Lower leg skin (tissue), 3 donors: Measurements from ENCODE around the gene SDK1.

ENCODE experiments used
- CTCF ChIP-seq, 3 donors: fragments of 450-650 bp; IDR thresholded peaks; one replicate each; pipeline ENCODE4 v1.5.1; 2016; ENCODE audit warnings: antibody characterized with exemption in 3 of 3, mild to moderate bottlenecking in 3 of 3, moderate library complexity in 2 of 3
- POLR2A ChIP-seq, 2 donors: fragments of 450-650 bp; IDR thresholded peaks; one replicate each; pipeline ENCODE4 v1.6.1; 2016 to 2017; ENCODE audit warnings: antibody characterized with exemption in 2 of 2, mild to moderate bottlenecking in 1 of 2, moderate library complexity in 1 of 2

DNA sequence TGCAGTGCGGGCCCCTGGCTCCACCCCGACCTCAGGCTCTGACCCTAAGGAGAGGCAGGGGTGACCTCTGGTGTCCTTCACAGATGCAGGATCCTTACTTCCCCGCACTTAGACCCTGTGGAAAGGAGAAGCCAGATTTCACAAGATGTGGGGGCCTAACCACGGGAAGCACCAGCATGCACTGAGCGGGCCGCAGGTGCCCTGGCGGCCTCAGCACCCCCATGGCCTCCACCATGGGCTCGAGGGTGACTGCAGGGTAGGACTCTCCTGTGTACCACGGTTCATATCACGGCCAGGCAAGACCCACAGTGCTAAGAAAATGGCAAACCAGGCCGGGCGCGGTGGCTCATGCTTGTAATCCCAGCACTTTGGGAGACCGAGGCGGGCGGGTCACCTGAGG is 971.1 kb downstream of the SDK1 start:
- TF ChIP-seq CTCF (IDR thresholded peaks at IDR 0.05) (no peak), POLR2A (IDR thresholded peaks at IDR 0.05) (no peak)
